ENCODE measurements around the gene BARX2. TPM values are rescaled to one million over a fixed set of nuclear protein-coding genes. Genes with fewer than 3 reads are reported as not detected.

Gene BARX2
- total RNA-seq, 1 experiment from 2014 or later: 0.51 TPM

Other genes starting within 250 kb of the BARX2 start
- gene ARHGAP32, start 183.5 kb upstream of the BARX2 start, total RNA-seq (2014; rRNA removed; shearing (Covaris generic)): 2.8 and 5.9 TPM in 2 replicates